Measurements from ENCODE around the gene TBR1.

Gene TBR1

GRCh38 chr2:161415034-161415986 lies 787 bp upstream of the TBR1 start:
- peak; percentile 21 for DNase-seq (ENCODE audit: low spot score)

DNA sequence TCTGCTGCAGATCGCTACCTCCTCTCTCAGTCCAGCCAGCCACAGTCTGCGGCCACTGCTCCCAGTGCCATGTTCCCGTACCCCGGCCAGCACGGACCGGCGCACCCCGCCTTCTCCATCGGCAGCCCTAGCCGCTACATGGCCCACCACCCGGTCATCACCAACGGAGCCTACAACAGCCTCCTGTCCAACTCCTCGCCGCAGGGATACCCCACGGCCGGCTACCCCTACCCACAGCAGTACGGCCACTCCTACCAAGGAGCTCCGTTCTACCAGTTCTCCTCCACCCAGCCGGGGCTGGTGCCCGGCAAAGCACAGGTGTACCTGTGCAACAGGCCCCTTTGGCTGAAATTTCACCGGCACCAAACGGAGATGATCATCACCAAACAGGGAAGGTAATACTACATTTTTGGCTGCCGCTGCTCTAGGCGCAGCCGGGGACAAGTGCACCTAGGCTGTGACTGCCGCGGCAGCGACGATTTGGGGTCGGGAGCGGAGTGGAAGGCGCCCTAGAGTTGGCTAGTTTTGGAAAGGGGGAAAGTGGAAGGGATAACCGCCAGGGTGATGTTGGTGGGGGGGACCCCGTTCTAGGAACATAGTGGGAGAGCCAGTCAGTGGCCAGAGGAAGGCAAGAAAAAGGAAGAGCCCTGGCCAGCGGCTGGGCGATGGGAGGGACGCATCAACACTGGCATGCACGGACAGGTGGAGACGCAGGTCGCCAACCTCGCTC lies 776 bp downstream of the TBR1 start:
- DNase-seq (ENCODE audit: low spot score): no peak

GRCh38 chr2:161417438-161418274 lies 1.6 kb downstream of the TBR1 start:
- no peak for DNase-seq (ENCODE audit: low spot score)

GRCh38 chr2:161418275-161418714 lies 2.2 kb downstream of the TBR1 start:
- no peak for DNase-seq (ENCODE audit: low spot score)

DNA sequence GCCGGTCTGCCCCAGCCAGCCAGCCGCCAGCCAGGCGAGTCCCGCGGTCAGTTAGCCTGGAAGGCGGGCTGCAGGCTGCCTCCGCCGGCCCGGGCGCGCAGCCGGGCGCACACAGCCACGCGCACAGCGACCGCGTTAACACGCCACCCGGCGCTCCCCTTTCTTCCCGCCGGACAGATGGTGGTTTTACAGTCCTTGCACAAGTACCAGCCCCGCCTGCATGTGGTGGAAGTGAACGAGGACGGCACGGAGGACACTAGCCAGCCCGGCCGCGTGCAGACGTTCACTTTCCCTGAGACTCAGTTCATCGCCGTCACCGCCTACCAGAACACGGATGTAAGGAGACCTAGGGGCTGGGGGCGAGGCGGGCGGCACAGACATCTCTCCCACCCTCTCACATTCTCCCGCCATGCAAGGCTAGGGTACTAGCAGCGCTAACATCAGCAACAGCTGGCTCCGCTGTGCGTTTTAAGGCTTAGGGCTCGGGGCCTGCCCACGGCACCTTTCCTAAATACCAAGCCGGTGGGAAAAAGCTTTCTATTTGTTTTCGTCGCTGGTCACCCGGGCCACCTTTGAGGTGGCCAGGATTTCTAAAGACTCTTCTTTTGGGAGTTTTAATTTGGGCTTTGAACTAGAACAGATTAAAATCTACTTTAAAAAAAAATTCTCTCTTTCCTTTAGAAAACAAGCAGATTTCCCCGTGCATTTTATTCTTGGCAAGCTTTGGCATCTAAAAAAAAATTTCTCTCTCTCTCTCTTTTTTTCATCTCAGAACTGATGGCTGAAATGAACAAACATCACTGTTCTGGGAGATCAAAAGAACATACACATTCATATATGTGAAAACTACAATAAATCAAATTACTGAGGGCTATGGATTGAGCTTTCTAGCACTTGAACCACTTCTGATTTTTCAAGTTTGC lies 2.9 kb downstream of the TBR1 start:
- no peak for DNase-seq (ENCODE audit: low spot score)

- no peak for DNase-seq (ENCODE audit: low spot score)
Observed at GRCh38 chr2:161419638-161420190, 3.6 kb downstream of the TBR1 start.

DNA sequence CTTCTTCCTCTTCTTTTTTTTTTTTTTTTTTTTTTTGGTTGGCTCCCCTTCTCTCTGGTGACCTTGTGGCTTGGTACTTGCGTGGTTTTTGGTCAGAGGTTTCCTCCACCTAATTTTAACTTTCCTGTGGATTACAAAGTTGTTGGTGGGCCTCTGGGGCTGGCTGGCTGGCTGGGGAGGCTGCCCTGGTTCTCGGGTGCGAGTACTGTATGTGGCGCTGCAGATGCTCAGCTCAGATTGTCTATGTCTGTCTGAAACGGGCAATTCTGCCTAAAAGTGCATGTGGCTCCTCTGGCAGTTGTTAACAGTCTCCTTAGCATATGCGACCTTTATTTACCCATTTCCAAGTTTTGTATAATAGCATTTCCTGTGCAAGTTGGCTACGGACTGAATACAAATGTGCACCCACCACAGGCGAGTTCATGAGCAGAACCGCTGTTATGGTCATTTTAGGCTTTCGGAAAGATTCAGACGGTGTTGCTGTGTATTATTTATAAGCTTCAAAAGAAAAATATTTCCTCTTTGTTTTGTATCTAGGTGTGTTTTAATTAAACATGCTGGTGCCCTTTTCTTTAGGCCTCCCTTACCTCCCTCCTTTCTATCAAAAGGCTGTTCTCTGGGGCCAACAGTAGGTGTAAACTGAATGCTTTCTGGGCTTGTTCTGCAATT lies 4.4 kb downstream of the TBR1 start:
- no peak for DNase-seq (ENCODE audit: low spot score)

DNA sequence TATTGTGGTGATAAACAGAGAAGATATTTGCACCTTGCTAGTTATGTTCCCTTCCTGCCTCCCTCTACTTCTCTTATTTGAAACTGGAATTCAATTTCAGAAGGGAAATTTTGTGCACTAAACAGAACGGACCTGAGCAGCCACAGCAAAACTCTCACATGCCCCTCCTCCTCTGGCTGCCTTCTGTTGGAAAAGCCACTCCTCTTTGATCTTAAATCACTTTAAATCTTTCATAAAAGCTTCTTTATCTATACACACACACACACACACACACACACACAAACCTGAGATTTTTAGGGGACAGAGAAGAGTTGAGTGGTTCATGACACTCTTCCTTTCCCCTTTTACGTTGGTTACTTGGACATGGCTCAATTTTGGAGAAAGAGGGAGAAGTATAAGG lies 5.6 kb downstream of the TBR1 start:
- no peak for DNase-seq (ENCODE audit: low spot score)

DNA sequence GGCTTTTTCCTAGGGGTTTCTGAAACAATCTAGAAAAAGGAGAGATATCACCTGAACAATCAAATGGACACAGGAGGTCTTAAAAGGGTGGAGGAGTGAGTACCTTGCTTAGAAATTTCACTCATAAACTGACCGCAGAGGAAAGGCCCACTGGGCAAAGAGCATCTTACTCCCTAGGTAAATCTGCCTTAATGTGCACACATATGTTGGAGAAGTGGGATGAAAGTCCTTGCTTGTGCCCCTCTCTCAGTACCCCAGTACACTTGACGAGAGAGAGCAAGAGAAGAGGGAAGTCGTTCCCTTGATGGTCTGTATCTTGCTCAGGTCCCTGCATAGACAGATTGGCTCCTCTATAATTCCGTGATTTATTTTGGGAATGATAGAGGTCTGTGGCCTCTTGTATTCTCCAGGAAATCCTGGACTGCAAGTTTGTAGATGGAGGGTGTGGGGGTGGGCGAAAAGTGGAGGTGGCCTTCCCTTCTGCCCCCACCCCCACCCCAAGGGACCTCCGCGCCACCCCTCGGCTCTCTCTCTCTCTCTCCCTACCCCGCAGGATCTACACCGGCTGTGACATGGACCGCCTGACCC lies 6.8 kb downstream of the TBR1 start:
- no peak for DNase-seq (ENCODE audit: low spot score)

DNA sequence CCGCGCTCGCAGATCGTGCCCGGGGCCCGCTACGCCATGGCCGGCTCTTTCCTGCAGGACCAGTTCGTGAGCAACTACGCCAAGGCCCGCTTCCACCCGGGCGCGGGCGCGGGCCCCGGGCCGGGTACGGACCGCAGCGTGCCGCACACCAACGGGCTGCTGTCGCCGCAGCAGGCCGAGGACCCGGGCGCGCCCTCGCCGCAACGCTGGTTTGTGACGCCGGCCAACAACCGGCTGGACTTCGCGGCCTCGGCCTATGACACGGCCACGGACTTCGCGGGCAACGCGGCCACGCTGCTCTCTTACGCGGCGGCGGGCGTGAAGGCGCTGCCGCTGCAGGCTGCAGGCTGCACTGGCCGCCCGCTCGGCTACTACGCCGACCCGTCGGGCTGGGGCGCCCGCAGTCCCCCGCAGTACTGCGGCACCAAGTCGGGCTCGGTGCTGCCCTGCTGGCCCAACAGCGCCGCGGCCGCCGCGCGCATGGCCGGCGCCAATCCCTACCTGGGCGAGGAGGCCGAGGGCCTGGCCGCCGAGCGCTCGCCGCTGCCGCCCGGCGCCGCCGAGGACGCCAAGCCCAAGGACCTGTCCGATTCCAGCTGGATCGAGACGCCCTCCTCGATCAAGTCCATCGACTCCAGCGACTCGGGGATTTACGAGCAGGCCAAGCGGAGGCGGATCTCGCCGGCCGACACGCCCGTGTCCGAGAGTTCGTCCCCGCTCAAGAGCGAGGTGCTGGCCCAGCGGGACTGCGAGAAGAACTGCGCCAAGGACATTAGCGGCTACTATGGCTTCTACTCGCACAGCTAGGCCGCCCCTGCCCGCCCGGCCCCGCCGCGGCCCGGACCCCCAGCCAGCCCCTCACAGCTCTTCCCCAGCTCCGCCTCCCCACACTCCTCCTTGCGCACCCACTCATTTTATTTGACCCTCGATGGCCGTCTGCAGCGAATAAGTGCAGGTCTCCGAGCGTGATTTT lies 7.6 kb downstream of the TBR1 start:
- no peak for DNase-seq (ENCODE audit: low spot score)

DNA sequence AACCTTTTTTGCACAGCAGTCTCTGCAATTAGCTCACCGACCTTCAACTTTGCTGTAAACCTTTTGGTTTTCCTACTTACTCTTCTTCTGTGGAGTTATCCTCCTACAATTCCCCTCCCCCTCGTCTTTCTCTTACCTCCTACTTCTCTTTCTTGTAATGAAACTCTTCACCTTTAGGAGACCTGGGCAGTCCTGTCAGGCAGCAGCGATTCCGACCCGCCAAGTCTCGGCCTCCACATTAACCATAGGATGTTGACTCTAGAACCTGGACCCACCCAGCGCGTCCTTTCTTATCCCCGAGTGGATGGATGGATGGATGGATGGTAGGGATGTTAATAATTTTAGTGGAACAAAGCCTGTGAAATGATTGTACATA lies 8.3 kb downstream of the TBR1 start:
- no peak for DNase-seq (ENCODE audit: low spot score)

DNA sequence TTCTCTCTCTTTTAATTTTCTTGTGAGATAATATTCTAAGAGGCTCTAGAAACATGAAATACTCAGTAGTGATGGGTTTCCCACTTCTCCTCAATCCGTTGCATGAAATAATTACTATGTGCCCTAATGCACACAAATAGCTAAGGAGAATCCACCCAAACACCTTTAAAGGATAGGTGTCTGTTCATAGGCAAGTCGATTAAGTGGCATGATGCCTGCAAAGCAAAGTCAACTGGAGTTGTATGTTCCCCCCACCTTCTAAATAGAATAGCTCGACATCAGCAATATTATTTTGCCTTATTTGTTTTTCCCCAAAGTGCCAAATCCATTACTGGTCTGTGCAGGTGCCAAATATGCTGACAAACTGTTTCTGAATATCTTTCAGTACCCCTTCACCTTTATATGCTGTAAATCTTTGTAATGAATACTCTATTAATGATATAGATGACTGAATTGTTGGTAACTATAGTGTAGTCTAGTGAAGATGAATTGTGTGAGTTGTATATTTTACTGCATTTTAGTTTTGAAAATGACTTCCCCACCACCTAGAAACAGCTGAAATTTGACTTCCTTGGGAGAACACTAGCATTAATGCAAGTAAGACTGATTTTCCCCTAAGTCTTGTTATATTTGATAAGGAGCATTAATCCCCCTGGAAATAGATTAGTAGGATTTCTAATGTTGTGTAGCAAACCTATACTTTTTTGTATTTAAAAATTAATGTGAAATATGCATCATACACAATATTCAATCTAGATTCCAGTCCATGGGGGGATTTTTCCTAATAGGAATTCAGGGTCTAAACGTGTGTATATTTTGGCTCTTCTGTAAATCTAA lies 9.0 kb downstream of the TBR1 start:
- DNase-seq (ENCODE audit: low spot score): no peak

DNA sequence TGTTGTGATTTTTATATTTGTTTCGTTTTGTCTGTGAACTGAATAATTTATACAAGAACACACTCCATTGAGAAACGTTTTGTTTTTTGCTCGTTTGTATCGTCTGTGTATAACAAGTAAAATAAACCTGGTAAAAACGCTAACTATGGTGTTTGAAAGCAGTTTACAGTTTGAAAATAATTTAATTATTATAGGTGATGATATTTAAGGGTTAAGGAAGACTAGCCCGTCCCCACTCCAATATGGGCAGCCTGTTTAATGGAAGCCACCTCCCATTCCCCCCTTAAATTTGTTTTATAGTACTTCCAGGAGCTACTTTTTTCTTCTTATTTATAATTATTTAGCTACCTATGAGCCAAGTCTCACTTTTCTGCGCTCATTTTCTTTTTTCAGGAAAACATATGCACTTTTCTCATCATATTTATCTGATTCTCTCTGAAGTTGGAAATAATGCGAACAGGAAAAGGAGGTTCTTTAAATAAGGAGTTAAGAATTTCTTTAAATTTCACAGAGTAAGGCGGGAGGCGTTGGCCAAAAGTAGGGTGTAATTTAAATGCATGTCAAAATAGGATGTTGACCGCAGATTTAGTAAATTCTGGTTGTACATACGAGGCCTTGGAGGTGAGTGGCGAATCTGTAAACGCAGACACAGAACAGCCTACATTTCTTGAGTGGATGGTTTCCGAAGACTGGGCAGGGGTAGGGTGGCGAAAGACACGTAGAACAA lies 9.8 kb downstream of the TBR1 start:
- DNase-seq (ENCODE audit: low spot score): no peak

- no peak for DNase-seq (ENCODE audit: low spot score)
Observed at GRCh38 chr2:161426455-161426921, 10.4 kb downstream of the TBR1 start.

DNA sequence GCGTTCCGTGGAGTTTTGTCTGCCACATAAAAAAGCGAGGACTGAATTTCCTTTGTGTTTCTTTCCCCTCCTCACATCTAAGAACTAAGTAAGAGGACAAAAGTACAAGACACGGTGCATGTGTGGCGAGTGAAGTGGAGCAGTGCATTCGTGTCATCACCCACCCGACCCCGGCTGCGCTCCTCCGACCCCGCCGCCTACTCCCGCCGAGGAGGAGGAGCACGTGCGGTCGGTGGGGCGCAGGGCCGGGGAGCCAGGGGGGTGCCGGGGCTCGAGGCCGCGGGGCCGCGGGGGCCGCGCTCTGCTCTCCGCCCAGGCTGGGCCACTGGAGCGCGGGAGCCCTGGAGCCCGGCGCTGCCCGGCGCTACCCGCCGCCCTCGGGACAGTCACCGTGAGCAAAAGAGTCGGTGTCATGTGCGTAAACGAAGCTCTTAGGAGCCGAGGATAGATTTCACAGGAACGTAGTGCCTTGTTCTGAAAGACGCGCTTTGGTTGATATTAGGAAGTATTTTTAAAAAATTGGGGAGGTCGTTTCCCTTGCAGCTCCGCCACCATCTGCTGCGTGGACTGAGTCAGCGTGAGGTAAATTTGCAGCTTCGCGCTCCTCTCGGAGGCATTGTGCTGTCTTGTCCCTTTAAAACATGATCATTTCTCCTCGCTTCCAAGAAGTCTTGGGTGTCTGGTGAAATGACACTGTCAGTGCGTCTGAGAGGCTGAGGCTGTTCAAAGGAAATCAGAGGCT lies 11.0 kb downstream of the TBR1 start:
- DNase-seq (ENCODE audit: low spot score): no peak
